ENCODE results near the gene SAMD13.
A peak's percentile ranks its signal among the peaks of the same experiment; 100 is the strongest.

The SAMD13 gene

GRCh38 chr1:84374991-84375696 lies 73.6 kb downstream of the SAMD13 start:
- TF ChIP-seq CTCF (conservative IDR thresholded peaks at IDR 0.05; ENCODE audit: low read depth, low read length): no peak
- no peak for DNase-seq (ENCODE audit: low read depth)
- H3K4me3 ChIP-seq (ENCODE audit: low read depth, low read length): no peak overlapping the region

- no peak for TF ChIP-seq CTCF (conservative IDR thresholded peaks at IDR 0.05; ENCODE audit: low read depth, low read length)
- no peak for DNase-seq (ENCODE audit: low read depth)
- H3K4me3 ChIP-seq (ENCODE audit: low read depth, low read length): no peak overlapping the region
Observed at GRCh38 chr1:84376000-84376910, 74.7 kb downstream of the SAMD13 start.

- no peak overlapping the region for H3K4me3 ChIP-seq (ENCODE audit: low read depth, low read length)
- DNase-seq (ENCODE audit: low read depth): peak; percentile 85
- no peak for TF ChIP-seq CTCF (conservative IDR thresholded peaks at IDR 0.05; ENCODE audit: low read depth, low read length)
Observed at GRCh38 chr1:84377480-84378095, 76.1 kb downstream of the SAMD13 start.

- no peak for TF ChIP-seq CTCF (conservative IDR thresholded peaks at IDR 0.05; ENCODE audit: low read depth, low read length)
- H3K4me3 ChIP-seq (ENCODE audit: low read depth, low read length): no peak overlapping the region
- peak; percentile 88 for DNase-seq (ENCODE audit: low read depth)
Observed at GRCh38 chr1:84379138-84379916, 77.8 kb downstream of the SAMD13 start.

GRCh38 chr1:84379917-84380180 lies 78.3 kb downstream of the SAMD13 start:
- H3K4me3 ChIP-seq (ENCODE audit: low read depth, low read length): no peak overlapping the region
- no peak for DNase-seq (ENCODE audit: low read depth)
- TF ChIP-seq CTCF (conservative IDR thresholded peaks at IDR 0.05; ENCODE audit: low read depth, low read length): no peak

- no peak for TF ChIP-seq CTCF (conservative IDR thresholded peaks at IDR 0.05; ENCODE audit: low read depth, low read length)
- peak; percentile 50 for DNase-seq (ENCODE audit: low read depth)
- no peak overlapping the region for H3K4me3 ChIP-seq (ENCODE audit: low read depth, low read length)
Observed at GRCh38 chr1:84382127-84382526, 80.6 kb downstream of the SAMD13 start.
